NCI-H1105 treated with DMSO at 0.1 percent for 48 hours (cell line): Measurements from ENCODE around the gene EPOP.
"Not testable (repeated sequence)": the region's sequence is repeated elsewhere in the genome, so short reads cannot be mapped to it uniquely, and the experiment has no call there.

Source experiments
- DNase-seq: peaks from one replicate; lab custom pipeline; 2025; lab: John Stamatoyannopoulos, UW

EPOP gene

GRCh38 chr17:38637951-38638350 lies 36.8 kb downstream of the EPOP start:
- DNase-seq: no peak

- no peak for DNase-seq
Measured at GRCh38 chr17:38636054-38636453, 38.7 kb downstream of the EPOP start.

- no peak for DNase-seq
Measured at GRCh38 chr17:38632334-38632733, 42.4 kb downstream of the EPOP start.

GRCh38 chr17:38628441-38628840 lies 46.3 kb downstream of the EPOP start:
- peak; percentile 1 for DNase-seq

GRCh38 chr17:38627957-38628356 lies 46.8 kb downstream of the EPOP start:
- no peak for DNase-seq

- not testable (repeated sequence) for DNase-seq
Measured at GRCh38 chr17:38626606-38627226, 48.0 kb downstream of the EPOP start.

GRCh38 chr17:38625482-38625881 lies 49.3 kb downstream of the EPOP start:
- DNase-seq: no peak

- DNase-seq: not testable (repeated sequence)
Measured at GRCh38 chr17:38624782-38625355, 49.9 kb downstream of the EPOP start.
